Vagina (tissue), 2 donors: Measurements from ENCODE around the gene CTBP2.

ENCODE experiments used
- POLR2A ChIP-seq, 2 donors: fragments of 450-650 bp; IDR thresholded peaks; one replicate each; pipeline ENCODE4 v1.6.1; 2017; ENCODE audit warnings: antibody characterized with exemption in 2 of 2, mild to moderate bottlenecking in 2 of 2, moderate library complexity in 2 of 2
- POLR2AphosphoS5 ChIP-seq, 2 donors: sonication (generic); formaldehyde crosslinking; IDR thresholded peaks; one replicate each; pipeline ENCODE4 v1.9.0; 2017; ENCODE audit warnings: antibody characterized with exemption in 2 of 2, mild to moderate bottlenecking in 2 of 2, low read depth in 1 of 2; ENCODE audit not compliant: insufficient read depth in 1 of 2
- TF ChIP-seq, protein P1 (sequence below), 3 experiments: fragments of 450-650 bp in 2 of 3; fragments of 200-600 bp in 1 of 3; sonication (generic) in 1 of 3; IDR thresholded peaks; one replicate each; pipeline ENCODE4 v1.5.1; 2017 to 2019; ENCODE audit warnings: antibody characterized with exemption in 3 of 3, mild to moderate bottlenecking in 2 of 3, moderate library complexity in 2 of 3

DNA sequence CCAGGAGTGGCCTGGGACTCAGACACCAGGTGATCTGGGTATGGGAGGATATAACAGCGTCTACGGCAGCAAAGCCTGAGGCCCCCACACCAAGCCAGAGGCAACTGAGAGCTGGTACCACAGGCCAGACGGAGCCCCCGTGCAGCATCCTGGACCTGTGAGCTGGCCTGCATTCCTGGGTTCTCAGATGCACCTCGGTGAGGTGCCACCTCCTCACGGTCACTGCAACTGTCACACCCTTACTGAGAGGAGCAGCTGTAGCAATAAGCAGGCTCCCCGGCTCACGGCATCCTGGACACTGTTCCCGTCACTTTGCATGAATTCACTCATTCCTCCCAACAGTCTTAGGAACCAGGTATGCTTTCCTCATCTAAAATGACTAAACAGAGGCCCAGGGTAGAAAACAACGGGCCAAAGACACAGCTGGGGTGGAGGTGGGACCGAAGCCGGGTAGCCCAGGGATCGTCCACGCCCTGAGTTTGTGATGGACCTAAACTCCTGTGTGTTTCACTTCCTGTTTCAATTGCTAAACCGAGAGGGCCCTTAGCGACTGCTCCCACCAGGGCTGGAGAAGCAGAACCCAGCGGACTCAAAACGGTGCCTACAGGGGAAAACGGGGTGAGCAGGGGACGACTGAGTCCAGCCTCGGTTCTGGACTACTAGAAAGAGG, 98.7 kb downstream of the CTBP2 start:
- TF ChIP-seq, protein P1, sequence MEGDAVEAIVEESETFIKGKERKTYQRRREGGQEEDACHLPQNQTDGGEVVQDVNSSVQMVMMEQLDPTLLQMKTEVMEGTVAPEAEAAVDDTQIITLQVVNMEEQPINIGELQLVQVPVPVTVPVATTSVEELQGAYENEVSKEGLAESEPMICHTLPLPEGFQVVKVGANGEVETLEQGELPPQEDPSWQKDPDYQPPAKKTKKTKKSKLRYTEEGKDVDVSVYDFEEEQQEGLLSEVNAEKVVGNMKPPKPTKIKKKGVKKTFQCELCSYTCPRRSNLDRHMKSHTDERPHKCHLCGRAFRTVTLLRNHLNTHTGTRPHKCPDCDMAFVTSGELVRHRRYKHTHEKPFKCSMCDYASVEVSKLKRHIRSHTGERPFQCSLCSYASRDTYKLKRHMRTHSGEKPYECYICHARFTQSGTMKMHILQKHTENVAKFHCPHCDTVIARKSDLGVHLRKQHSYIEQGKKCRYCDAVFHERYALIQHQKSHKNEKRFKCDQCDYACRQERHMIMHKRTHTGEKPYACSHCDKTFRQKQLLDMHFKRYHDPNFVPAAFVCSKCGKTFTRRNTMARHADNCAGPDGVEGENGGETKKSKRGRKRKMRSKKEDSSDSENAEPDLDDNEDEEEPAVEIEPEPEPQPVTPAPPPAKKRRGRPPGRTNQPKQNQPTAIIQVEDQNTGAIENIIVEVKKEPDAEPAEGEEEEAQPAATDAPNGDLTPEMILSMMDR (IDR thresholded peaks at IDR 0.05) = no peak
- TF ChIP-seq POLR2A (IDR thresholded peaks at IDR 0.05) = no peak
- no peak for TF ChIP-seq POLR2AphosphoS5 (IDR thresholded peaks at IDR 0.05; ENCODE audit: insufficient read depth in 1 of 2, low read depth in 1 of 2)
